DMS114 treated with DMSO at 0.1 percent for 48 hours (cell line): ENCODE data around the gene NANOS2.
"Not testable (repeated sequence)": the region's sequence is repeated elsewhere in the genome, so short reads cannot be mapped to it uniquely, and the experiment has no call there.

Source experiments
- DNase-seq: peaks from one replicate; lab custom pipeline; 2025; ENCODE audit not compliant: unreplicated experiment; lab: John Stamatoyannopoulos, UW

The NANOS2 gene

DNA sequence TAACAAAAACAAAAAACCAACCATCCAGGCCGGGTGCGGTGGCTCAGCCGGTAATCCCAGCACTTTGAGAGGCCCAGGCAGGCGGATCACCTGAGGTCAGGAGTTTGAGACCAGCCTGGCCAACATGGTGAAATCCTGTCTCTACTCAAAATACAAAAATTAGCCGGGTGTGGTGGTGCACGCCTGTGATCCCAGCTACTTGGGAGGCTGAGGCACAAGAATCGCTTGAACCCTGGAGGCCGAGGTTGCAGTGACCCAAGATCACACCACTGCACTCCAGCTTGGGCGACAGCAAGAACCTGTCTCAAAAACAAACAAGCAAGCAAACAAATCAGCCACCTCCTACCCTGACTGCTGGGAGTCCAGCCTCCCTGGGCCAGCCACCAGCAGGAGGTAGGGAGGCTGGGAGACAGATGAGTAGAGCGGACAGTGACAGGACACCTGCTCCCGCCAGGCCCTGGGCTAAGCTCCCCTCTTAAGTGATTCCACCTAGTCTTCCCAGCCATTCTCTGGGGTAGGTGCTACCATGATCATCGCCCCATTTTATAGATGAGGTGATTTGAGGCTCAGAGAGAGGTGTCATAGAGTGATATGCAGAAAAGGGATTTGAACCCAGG lies 18.5 kb downstream of the NANOS2 start:
- DNase-seq = not testable (repeated sequence)

DNA sequence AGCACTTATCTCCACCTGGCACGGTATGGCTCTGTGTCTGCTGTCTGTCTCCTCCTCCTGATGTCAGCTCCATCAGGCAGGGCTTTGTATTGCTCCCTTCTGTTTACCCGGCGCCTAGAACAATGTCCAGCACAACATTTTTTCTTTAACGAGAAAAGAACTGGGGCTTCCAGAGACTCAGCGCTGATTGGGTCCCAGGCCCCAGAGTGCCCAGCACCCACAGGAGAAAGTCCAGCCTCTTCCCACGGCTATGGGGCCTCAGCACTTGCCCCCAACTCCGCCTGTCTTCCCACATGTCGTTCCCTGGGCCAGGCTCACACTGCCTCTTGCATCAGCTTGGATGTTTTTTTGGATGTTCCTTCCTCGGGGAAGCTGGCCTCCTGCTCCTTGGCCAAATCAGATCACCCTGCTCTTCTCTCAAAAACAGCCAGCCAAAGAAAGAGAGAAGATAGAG lies 19.0 kb downstream of the NANOS2 start:
- DNase-seq = no peak

- no peak for DNase-seq
These were observed 23.7 kb downstream of the NANOS2 start for GRCh38 chr19:45890877-45891276.

GRCh38 chr19:45889210-45889885 lies 25.2 kb downstream of the NANOS2 start:
- DNase-seq = no peak

- no peak for DNase-seq
These were observed 27.3 kb downstream of the NANOS2 start for GRCh38 chr19:45887200-45887710.

- peak; percentile 66 for DNase-seq
These were observed 28.0 kb downstream of the NANOS2 start for GRCh38 chr19:45886427-45887199.

DNA sequence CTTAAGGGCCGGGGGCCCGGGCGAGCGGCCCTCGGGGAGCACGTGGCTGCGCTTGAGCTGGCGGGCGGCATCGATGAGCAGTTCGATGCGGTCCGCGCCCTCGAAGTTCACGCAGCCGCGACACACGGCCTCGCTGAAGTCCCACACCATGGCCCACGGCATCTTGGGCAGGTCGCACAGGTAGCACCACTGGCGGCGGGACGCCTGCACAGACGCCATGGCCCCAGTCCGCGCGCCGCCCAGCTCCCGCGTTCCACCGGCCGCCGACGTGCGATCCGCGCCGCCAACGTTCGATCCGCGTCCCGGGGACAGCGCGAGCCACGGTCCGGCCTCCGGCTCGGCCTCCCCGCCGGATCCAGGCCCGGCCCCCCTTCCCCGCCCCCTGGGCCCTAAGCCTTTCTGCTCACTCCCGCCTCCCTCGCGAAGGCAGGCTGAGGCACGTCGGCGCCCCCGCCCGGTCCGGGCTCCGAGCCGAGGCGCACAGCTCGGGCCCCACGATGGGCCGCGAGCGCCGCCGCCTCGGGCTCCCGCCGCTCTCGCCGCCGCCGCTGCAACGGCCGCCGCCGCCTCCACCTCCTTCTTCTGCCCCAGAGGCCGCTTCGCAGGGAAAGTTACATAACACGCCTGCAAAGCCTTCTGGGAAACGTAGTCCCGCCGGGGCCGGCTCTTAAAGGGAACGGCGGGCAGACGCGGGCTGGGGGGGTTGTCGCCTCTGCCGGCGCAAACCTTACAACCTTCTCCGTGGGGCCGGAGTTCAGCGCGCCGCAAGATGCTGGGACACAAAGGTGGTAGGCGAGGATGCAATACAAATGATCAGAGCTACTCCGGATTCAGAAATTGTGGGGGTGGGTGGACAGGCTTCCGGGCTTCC lies 28.8 kb downstream of the NANOS2 start, which contains the start of gene IRF2BP1:
Gene IRF2BP1, minus strand, starts transcription at position 586 of the 871 bp plus-strand sequence. Its CDS starts 367 bp downstream, at position 219.
- DNase-seq = peak; percentile 67

DNA sequence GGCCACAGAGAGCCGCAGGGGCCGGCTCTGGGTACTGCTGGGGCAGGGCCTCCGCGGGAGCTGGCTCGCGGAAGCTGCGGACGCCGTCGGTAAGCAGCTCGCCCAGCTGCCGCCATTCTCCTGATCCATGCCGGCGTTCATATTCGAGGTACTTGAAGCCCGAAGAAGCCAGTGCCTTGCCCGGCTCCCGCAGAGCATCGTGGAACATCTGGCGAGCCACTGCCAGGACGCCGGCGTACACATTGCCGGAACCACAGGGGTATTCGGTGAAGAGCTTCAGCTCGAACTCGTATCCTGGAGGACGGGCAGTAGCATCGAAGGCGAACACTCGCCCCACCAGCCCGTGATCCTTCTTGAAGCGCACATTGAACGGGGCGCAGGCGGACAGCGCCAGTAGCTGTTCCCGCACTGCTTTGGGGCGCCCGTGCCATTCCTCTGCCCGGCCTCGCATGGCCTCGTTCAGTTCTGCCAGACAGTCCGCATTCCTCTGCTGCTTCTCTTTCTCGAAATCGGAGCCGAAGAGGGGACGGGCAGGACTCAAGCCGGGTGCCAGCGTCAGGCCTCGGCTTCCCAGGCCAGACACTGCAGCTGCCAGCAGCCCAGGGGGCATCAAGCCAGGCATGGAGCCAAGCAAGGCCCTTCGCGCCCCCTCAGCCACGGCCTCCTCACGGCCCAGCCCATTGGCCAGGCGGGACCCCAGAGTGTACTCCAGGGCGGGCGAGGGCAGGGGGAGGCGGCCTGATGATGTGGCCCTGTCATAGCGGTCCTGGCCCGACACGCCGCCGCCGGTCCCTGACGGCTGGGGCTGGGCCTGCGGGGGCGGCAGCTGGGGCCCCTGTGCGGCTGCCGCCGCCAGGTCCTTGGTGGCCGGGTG lies 29.7 kb downstream of the NANOS2 start:
- DNase-seq = no peak

DNA sequence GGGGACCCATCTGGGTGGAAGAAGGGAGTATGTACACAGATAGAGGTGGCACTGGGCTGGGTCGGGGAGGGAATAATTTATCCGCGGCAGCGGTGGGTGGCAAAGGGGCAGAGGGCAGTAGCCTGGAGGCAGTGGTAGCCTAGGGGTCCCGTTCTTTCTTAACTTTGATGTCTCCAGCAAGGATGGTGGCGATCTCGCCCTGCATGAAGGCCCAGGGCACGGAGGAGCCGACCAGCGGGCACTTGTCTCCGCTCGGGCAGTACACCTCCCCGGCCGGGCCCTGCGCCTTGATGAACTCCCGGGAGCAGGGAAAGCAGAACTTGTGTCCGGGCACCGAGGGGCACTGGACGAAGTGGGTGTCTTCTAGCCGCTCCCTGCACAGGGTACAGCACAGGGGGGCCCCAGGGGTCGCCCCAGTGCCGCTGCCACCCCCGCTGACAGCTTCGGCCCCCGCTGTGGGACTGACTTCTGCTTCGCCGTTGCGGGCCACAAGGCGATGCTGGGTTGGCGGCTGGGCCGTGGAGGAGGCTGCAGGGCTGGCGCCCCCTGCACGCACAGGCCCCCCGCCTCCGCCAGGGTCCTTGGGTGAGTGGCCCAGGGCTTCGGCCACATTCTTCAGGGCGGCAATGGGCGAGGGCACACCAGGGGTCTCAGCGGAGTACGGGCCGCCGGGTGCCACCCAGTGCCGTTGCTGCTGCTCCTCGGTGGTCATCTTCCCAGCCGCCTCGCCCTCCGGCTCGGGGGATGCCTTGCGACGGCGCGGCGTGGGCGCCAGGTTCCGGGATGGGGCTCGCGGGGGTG lies 30.5 kb downstream of the NANOS2 start:
- DNase-seq = no peak

- DNase-seq = no peak
These were observed 31.0 kb downstream of the NANOS2 start for GRCh38 chr19:45883586-45883880.

DNA sequence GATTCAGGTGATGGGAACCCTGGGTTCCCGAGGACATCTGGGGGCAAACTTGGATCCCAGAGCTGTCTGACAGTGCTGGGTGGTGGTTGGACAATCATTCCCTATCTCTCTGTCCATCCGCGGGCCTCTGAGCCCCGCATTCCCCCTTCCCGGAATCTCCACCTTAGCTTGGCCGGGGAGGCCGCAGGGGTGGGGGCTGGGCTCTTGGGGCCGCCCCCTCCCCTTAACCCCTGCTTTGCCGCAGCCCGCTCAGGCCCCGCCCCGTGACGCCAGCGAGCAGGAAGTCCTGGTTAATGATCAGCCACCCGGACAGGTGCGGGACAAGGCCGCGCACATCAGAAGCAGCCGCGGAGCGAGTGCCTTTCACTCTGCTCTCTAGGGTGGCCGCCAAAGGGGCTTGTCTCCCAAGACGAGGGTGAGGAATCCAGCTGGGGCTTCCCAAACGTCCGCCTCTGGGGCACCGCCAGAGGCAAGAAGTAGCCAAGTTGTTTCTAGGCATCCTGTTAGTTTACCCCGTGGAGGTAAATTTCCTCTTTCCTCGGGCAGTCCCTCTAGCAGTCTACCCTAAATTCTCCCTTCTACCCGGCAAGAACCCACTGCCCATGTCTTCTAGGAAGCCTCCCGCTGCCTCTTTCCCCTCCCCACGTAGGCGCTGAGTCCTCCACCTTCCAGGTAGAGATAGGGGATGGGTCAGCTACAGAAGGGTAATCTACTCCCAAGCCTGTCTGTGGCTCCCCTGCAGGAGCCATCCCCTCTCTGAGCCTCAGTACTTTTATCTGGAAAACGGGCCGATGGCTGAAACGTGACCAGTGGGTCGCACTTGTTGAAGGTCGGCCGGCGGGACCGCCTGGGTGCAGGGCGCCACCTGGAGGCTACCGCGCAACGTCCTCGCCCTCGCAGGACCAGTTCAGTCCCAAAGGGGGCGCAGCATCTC lies 31.7 kb downstream of the NANOS2 start:
- peak; percentile 45 for DNase-seq

GRCh38 chr19:45881909-45882528 lies 32.6 kb downstream of the NANOS2 start:
- DNase-seq = no peak

- no peak for DNase-seq
These were observed 33.3 kb downstream of the NANOS2 start for GRCh38 chr19:45881082-45881908.

- DNase-seq = no peak
These were observed 34.6 kb downstream of the NANOS2 start for GRCh38 chr19:45879971-45880370.

GRCh38 chr19:45879055-45879454 lies 35.5 kb downstream of the NANOS2 start:
- DNase-seq = no peak

DNA sequence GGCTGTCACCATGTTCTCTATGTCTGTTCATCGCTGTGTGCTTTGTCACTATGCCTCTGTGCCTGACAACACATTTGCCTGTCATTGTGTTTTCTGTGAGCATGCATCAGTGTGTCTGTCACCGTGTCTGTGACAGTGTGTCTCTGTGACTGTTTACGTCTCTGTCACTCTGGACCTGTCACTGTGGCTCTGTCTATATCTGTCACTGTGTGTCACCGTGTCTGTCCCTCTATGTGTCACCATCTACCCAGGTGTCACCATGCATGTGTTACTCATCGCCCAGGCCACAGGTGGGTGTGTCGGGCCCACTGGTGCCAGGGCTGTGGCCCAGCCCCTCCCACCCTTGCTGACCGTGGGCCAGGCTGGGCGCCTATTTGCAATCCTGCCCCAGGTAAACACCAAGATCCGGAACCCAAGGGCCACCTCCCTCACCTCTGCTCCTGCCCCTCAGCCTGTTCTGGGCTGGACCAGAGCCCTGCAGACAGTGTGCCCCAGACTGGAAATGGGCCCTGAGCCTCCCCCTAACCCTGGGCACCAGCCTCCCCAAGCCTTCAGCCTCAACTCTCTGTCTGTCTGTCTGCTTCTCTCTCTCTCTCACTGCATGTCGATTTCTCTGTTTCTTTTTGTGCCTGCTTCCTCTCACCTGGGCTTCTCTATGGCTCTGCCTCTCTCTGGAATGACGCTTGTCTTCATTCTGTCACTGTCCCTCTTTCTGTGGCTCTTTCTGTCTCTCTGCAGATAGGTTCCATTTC lies 36.4 kb downstream of the NANOS2 start:
- no peak for DNase-seq
